Mesenchymal stem cell (in vitro differentiated cells and primary cell): Measurements from ENCODE around the gene GRK3.
"Not testable (repeated sequence)": the region's sequence is repeated elsewhere in the genome, so short reads cannot be mapped to it uniquely, and the experiment has no call there.

Experiments
- DNase-seq: peaks from one replicate; pipeline ENCODE4 v3.0.0-alpha.2; 2013
- H2AFZ ChIP-seq: one replicate; pipeline ENCODE4 v1.6.1; 2013; ENCODE audit warnings: low read depth, mild to moderate bottlenecking, control low read depth, inconsistent platforms, low read length, moderate library complexity
- H2AK5ac ChIP-seq: 2 replicates; pipeline ENCODE4 v1.6.1; 2013; ENCODE audit warnings: low read length, moderate library complexity, mild to moderate bottlenecking, inconsistent platforms; ENCODE audit not compliant: severe bottlenecking
- H2BK120ac ChIP-seq: one replicate; pipeline ENCODE4 v1.6.1; 2013; ENCODE audit warnings: low read depth, mild to moderate bottlenecking, inconsistent platforms, low read length, moderate library complexity
- H2BK12ac ChIP-seq, 2 experiments: one replicate each; pipeline ENCODE4 v1.6.1; 2013; ENCODE audit warnings: inconsistent platforms in 2 of 2, low read length in 2 of 2, mild to moderate bottlenecking in 2 of 2, moderate library complexity in 2 of 2, control low read depth in 1 of 2
- H2BK15ac ChIP-seq: one replicate; pipeline ENCODE4 v1.6.1; 2013; ENCODE audit warnings: mild to moderate bottlenecking, low read depth, inconsistent platforms; ENCODE audit not compliant: poor library complexity, severe bottlenecking
- H2BK5ac ChIP-seq: 2 replicates; pipeline ENCODE4 v1.6.1; 2013; ENCODE audit warnings: low read depth, mild to moderate bottlenecking, low read length, control low read depth, inconsistent platforms; ENCODE audit not compliant: poor library complexity, severe bottlenecking
- H3K14ac ChIP-seq, 2 experiments: one replicate each; pipeline ENCODE4 v1.6.1; 2013; ENCODE audit warnings: inconsistent platforms in 2 of 2, low read length in 2 of 2, control low read depth in 1 of 2, mild to moderate bottlenecking in 1 of 2, moderate library complexity in 1 of 2
- H3K18ac ChIP-seq, 2 experiments: one replicate each; pipeline ENCODE4 v1.6.1; 2013; ENCODE audit warnings: inconsistent platforms in 2 of 2, low read length in 2 of 2, control low read depth in 1 of 2, low read depth in 1 of 2, mild to moderate bottlenecking in 1 of 2
- H3K23ac ChIP-seq, 2 experiments: one replicate each; pipeline ENCODE4 v1.6.1; 2013; ENCODE audit warnings: inconsistent platforms in 2 of 2, low read length in 2 of 2, mild to moderate bottlenecking in 2 of 2, moderate library complexity in 2 of 2, control low read depth in 1 of 2
- H3K27ac ChIP-seq: 2 replicates; pipeline ENCODE4 v1.5.1; 2013; ENCODE audit warnings: mild to moderate bottlenecking, moderate library complexity, low read length, control low read depth, inconsistent platforms; ENCODE audit not compliant: poor library complexity, severe bottlenecking
- H3K27me3 ChIP-seq, 2 experiments: 2 replicates each; pipeline versions ENCODE4 v1.6.1 to v1.7.0; 2013; ENCODE audit warnings: low read length in 2 of 2, mild to moderate bottlenecking in 2 of 2, moderate library complexity in 2 of 2, control low read depth in 1 of 2, inconsistent platforms in 1 of 2; ENCODE audit not compliant: control insufficient read depth in 1 of 2, insufficient read depth in 1 of 2
- H3K36me3 ChIP-seq, 2 experiments: 2 replicates each; pipeline versions ENCODE4 v1.6.1 to v1.7.0; 2013; ENCODE audit warnings: low read length in 2 of 2, control low read depth in 1 of 2, inconsistent platforms in 1 of 2, low read depth in 1 of 2, mild to moderate bottlenecking in 1 of 2; ENCODE audit not compliant: insufficient read depth in 2 of 2, control insufficient read depth in 1 of 2
- H3K4ac ChIP-seq, 2 experiments: one replicate each; pipeline ENCODE4 v1.6.1; 2013; ENCODE audit warnings: inconsistent platforms in 2 of 2, low read length in 2 of 2, mild to moderate bottlenecking in 2 of 2, moderate library complexity in 2 of 2, control low read depth in 1 of 2, low read depth in 1 of 2
- H3K4me1 ChIP-seq: 2 replicates; pipeline ENCODE4 v1.6.1; 2013; ENCODE audit warnings: low read depth, low read length, control low read depth; ENCODE audit not compliant: control insufficient read depth, insufficient read depth
- H3K4me2 ChIP-seq: 2 replicates; pipeline ENCODE4 v1.6.1; 2013; ENCODE audit warnings: low read length, mild to moderate bottlenecking, inconsistent platforms; ENCODE audit not compliant: poor library complexity, severe bottlenecking
- H3K4me3 ChIP-seq, 2 experiments: 2 replicates each; pipeline versions ENCODE4 v1.5.1 to v1.7.0; 2013; ENCODE audit warnings: low read length in 2 of 2, mild to moderate bottlenecking in 2 of 2, control low read depth in 1 of 2, low read depth in 1 of 2; ENCODE audit not compliant: insufficient read depth in 1 of 2
- H3K79me1 ChIP-seq: replicated peaks from 2 replicates; pipeline ENCODE4 v1.6.1; 2013; ENCODE audit warnings: mild to moderate bottlenecking, control low read depth, low read length, inconsistent platforms; ENCODE audit not compliant: poor library complexity, severe bottlenecking
- H3K9ac ChIP-seq: 2 replicates; pipeline ENCODE4 v1.7.0; 2013; ENCODE audit warnings: mild to moderate bottlenecking, low read length, moderate library complexity
- H3K9me3 ChIP-seq: 2 replicates; pipeline ENCODE4 v1.7.0; 2013; ENCODE audit warnings: mild to moderate bottlenecking, low read length; ENCODE audit not compliant: control insufficient read depth
- H4K8ac ChIP-seq: one replicate; pipeline ENCODE4 v1.6.1; 2013; ENCODE audit warnings: inconsistent platforms, mild to moderate bottlenecking, low read length, moderate library complexity
- H4K91ac ChIP-seq: one replicate; pipeline ENCODE4 v1.6.1; 2013; ENCODE audit warnings: mild to moderate bottlenecking, low read length, inconsistent platforms
- WGBS: methylation state at CpG from one replicate; pipeline ENCODE4 v1.1.7; 2013; ENCODE audit warnings: mixed read lengths; 5-methylcytosine and 5-hydroxymethylcytosine counted together

The GRK3 gene

DNA sequence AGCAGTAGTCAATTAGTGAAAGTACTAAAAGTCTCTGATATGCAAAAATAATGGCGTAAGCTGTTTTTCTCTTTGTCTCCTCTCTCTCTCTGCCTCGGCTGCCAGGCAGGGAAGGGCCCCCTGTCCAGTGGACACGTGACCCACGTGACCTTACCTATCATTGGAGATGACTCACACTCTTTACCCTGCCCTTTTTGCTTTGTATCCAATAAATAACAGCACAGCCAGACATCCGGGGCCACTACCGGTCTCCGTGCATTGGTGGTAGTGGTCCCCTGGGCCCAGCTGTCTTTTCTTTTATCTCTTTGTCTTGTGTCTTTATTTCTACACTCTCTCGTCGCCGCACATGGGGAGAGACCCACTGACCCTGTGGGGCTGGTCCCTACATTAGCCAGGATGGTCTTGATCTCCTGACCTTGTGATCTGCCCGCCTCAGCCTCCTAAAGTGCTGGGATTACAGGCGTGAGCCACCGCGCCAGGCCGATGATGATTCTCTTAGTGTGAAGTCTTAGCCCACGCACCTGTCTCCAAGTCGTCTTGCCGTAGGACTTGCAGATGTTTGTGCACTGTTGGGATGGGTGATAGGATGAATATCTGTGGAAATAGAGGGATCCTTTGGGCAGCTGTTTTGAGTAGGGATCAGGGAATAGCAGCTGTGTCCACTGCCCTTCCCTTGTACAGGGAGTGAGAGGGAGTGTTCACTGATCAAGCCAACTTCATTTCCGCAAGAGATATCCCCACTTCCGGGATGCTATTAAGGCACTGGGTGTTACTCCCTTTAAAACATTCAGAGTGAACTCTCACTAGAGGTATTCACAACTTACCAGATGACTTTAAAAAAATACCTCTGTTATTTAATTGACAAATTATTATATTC lies 61.5 kb downstream of the GRK3 start:
- not testable (repeated sequence) for H3K4me2 ChIP-seq, H3K36me3 ChIP-seq, H2BK12ac ChIP-seq, H3K18ac ChIP-seq, H3K9ac ChIP-seq, H3K14ac ChIP-seq, H3K4ac ChIP-seq, H2BK120ac ChIP-seq, H3K79me1 ChIP-seq, H3K9me3 ChIP-seq, H4K91ac ChIP-seq, H3K4me1 ChIP-seq, H2BK15ac ChIP-seq, H3K23ac ChIP-seq, H2AK5ac ChIP-seq, H2AFZ ChIP-seq, H3K27ac ChIP-seq, H2BK5ac ChIP-seq, H3K4me3 ChIP-seq, DNase-seq, H4K8ac ChIP-seq
- H3K27me3 ChIP-seq: peaks cover 0 to 13% of the 10 kb centered on the region in 2 experiments
- WGBS: 87% methylated on average over 18 of the region's 20 CpGs

DNA sequence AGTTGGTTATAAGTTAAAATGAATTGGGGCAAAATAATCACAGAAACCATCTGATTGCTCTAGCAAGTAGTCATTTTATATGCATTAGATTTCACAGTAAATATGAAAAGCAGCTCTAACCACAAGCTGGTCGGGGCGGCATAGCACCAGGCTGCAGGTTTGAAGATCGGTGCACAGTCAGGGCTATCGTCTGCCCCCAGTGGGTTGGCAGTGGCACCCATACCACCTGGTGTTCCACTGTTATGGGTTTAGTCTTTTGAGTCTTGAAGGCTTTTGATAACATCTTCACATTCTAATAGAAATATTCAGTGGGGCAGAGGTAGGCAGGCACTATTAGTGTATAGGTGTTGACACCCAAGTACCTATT lies 62.1 kb downstream of the GRK3 start:
- H4K8ac ChIP-seq: no peak overlapping the region
- H2BK12ac ChIP-seq: no peak overlapping the region
- no peak overlapping the region for H3K18ac ChIP-seq
- peaks cover 0 to 13% of the 10 kb centered on the region in 2 experiments for H3K27me3 ChIP-seq
- DNase-seq: no peak
- no peak overlapping the region for H3K4me2 ChIP-seq
- no peaks in the 10 kb centered on the region for H3K36me3 ChIP-seq
- no peak overlapping the region for H3K9ac ChIP-seq
- H2BK120ac ChIP-seq: no peak overlapping the region
- no peak overlapping the region for H2AFZ ChIP-seq
- H3K4ac ChIP-seq: no peak overlapping the region
- WGBS: 95% methylated on average over 4 of the region's 4 CpGs
- no peak overlapping the region for H2AK5ac ChIP-seq
- no peak overlapping the region for H3K4me3 ChIP-seq
- no peaks in the 10 kb centered on the region for H3K4me1 ChIP-seq
- H3K79me1 ChIP-seq: no peaks in the 10 kb centered on the region
- no peak overlapping the region for H3K27ac ChIP-seq
- no peak overlapping the region for H2BK15ac ChIP-seq
- H2BK5ac ChIP-seq: no peak overlapping the region
- no peak overlapping the region for H4K91ac ChIP-seq
- no peak overlapping the region for H3K23ac ChIP-seq
- H3K9me3 ChIP-seq: no peaks in the 10 kb centered on the region
- no peak overlapping the region for H3K14ac ChIP-seq

DNA sequence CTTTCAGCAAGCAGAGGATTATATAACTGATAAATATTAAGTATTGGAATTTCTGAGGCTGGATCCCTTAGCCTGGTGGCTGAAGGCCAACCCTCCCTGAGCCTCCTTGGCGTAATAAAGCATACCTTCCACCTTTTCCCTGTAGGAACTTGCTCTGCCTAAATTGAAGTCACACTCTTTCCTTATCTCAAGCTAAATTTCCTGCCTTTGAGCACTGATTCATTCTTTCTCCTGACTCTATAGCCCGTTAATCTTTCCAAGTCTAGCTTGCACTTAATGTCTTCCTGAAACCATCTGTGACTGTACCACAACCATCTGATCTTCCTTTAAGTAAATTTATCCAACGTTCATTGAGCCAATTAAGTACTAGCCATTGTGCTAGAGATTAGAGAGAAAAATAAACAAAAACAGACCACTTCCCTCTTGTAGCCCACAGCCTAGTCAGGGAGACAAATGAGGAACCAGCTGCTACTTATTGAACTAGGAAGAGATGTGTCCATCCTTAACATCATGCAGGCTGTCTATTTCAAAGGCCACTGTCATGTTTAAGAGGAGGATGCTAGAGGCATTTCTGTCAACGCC lies 62.9 kb downstream of the GRK3 start:
- H2BK12ac ChIP-seq: no peak overlapping the region
- H2BK5ac ChIP-seq: no peak overlapping the region
- peaks cover 0 to 13% of the 10 kb centered on the region in 2 experiments for H3K27me3 ChIP-seq
- no peak overlapping the region for H4K8ac ChIP-seq
- DNase-seq: peak; percentile 47
- no peak overlapping the region for H3K4me3 ChIP-seq
- H2BK120ac ChIP-seq: no peak overlapping the region
- no peaks in the 10 kb centered on the region for H3K36me3 ChIP-seq
- no peaks in the 10 kb centered on the region for H3K4me1 ChIP-seq
- H4K91ac ChIP-seq: no peak overlapping the region
- 21% methylated on average over 4 of the region's 4 CpGs for WGBS
- H3K18ac ChIP-seq: no peak overlapping the region
- H3K4ac ChIP-seq: no peak overlapping the region
- no peak overlapping the region for H2AK5ac ChIP-seq
- no peak overlapping the region for H3K14ac ChIP-seq
- H3K4me2 ChIP-seq: no peak overlapping the region
- H3K23ac ChIP-seq: no peak overlapping the region
- H3K9ac ChIP-seq: no peak overlapping the region
- H2BK15ac ChIP-seq: no peak overlapping the region
- H3K9me3 ChIP-seq: no peaks in the 10 kb centered on the region
- H3K27ac ChIP-seq: no peak overlapping the region
- H3K79me1 ChIP-seq: no peaks in the 10 kb centered on the region
- H2AFZ ChIP-seq: no peak overlapping the region

DNA sequence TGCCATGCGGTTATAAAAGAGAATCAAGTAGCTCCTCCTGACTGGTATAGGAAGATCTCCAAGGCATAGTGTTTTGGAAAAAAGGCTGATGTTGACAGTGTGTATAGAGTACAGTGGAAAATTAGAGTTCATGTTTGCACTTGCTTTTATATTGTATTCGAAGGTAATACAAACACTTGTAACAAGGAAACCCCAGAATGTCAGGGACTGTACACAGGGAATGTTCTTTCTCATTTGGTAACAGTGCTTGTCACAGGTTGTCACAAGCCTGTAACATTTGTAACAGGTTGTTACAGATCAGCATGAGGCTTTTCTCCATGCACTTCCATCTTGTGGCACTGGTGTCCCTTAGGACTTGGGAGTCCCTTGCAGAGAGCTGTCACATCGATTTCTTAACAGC lies 64.0 kb downstream of the GRK3 start:
- H4K8ac ChIP-seq: no peak overlapping the region
- H2AFZ ChIP-seq: no peak overlapping the region
- no peak overlapping the region for H2BK120ac ChIP-seq
- H3K4me2 ChIP-seq: no peak overlapping the region
- no peaks in the 10 kb centered on the region for H3K4me1 ChIP-seq
- 88% methylated on average over 3 of the region's 3 CpGs for WGBS
- H2BK5ac ChIP-seq: no peak overlapping the region
- H3K79me1 ChIP-seq: no peaks in the 10 kb centered on the region
- H3K9me3 ChIP-seq: no peaks in the 10 kb centered on the region
- no peak overlapping the region for H3K14ac ChIP-seq
- H3K27me3 ChIP-seq: peaks cover 0 to 13% of the 10 kb centered on the region in 2 experiments
- H3K4ac ChIP-seq: no peak overlapping the region
- no peak overlapping the region for H3K23ac ChIP-seq
- H2AK5ac ChIP-seq: no peak overlapping the region
- no peak overlapping the region for H3K27ac ChIP-seq
- H3K18ac ChIP-seq: no peak overlapping the region
- no peak overlapping the region for H2BK12ac ChIP-seq
- no peak overlapping the region for H2BK15ac ChIP-seq
- H4K91ac ChIP-seq: no peak overlapping the region
- no peak overlapping the region for H3K9ac ChIP-seq
- no peak for DNase-seq
- H3K36me3 ChIP-seq: no peaks in the 10 kb centered on the region
- no peak overlapping the region for H3K4me3 ChIP-seq
